MM.1S (cell line): ENCODE data around the gene SHISAL2A.

Source experiments
- CTCF ChIP-seq: fragments of 300-600 bp; sonication (generic); IDR thresholded peaks from 2 replicates; pipeline ENCODE4 v1.5.1; 2016; ENCODE audit warnings: antibody characterized with exemption, low read length, mixed read lengths
- EZH2phosphoT487 ChIP-seq: fragments of 300-600 bp; sonication (generic); IDR thresholded peaks from 2 replicates; pipeline ENCODE4 v1.6.1; 2018; ENCODE audit warnings: antibody characterized with exemption, low read length

GRCh38 chr1:52658795-52659194, 25.8 kb downstream of the SHISAL2A start:
- no peak for TF ChIP-seq CTCF
- TF ChIP-seq EZH2phosphoT487 = no peak
